Large intestine (tissue), 3 donors: ENCODE results near the gene TMEM239. TPM values are rescaled to one million over a fixed set of nuclear protein-coding genes. Genes with fewer than 3 reads are reported as not detected.

Experiments
- DNase-seq, 2 donors: peaks; one replicate each; pipeline versions ENCODE4 v3.0.0 to v3.0.0-alpha.2; 2013
- H3K27ac ChIP-seq: one replicate; pipeline ENCODE4 v1.5.1; 2013; ENCODE audit warnings: low read length
- H3K27me3 ChIP-seq: 2 replicates; pipeline ENCODE4 v1.6.1; 2013; ENCODE audit warnings: low read length; ENCODE audit not compliant: control insufficient read depth, insufficient read depth
- H3K36me3 ChIP-seq: 2 replicates; pipeline ENCODE4 v1.6.1; 2013; ENCODE audit warnings: low read length; ENCODE audit not compliant: control insufficient read depth, insufficient read depth
- H3K4me1 ChIP-seq: one replicate; pipeline ENCODE4 v1.6.1; 2013; ENCODE audit warnings: low read length; ENCODE audit not compliant: control insufficient read depth, insufficient read depth
- H3K4me3 ChIP-seq: one replicate; pipeline ENCODE4 v1.5.1; 2013; ENCODE audit warnings: low read length
- H3K9me3 ChIP-seq: one replicate; pipeline ENCODE4 v1.6.1; 2013; ENCODE audit warnings: mild to moderate bottlenecking, low read depth, low read length, moderate library complexity; ENCODE audit not compliant: control insufficient read depth
- WGBS: methylation state at CpG from one replicate; pipeline ENCODE4 v1.1.5; 2013; ENCODE audit warnings: low lambda C conversion rate; ENCODE audit not compliant: insufficient coverage; 5-methylcytosine and 5-hydroxymethylcytosine counted together
- polyA plus RNA-seq: library from polyadenylated mRNA; unstranded; fragments of 120-200 nt; gene quantifications from one replicate; pipeline ENCODE4 v1.2.1, GENCODE V29; 2013

Gene TMEM239
- polyA plus RNA-seq, 1 donor: 0.01 TPM

DNA sequence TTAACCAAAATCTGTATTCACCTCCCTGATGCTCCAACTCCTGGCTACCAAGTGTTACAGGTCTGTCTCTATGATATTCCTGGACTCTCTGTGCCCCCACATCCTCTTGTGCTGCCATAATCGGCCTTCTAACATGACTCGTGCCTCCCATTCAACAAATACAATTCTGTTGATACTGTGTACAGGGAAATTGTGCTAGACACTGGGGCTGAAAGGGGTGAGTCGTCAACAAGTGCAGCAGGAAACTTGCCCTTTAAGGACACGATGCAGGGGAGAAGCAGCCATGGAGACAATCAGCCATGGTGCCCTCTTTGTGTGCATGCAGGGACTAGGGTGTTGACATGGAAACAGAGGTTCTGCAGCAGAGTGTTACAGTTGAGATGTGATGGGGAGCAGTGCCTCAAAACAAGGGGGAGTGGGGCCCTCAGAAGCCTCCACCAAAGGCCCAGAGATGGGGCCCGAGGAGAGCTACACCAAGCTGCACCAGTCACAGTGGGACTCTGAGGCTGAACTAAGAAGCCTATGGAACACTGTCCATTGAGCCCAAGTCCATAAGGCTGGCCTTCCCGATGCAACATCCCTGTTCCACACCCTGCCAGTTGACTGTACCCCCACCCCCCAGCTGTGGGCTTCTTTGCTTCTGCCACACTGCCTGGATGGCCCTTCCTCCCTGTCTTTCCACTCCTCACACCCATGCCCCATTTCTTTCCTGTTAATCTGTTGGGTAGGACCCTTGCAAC, 21.2 kb downstream of the TMEM239 start:
- 80% methylated on average over 2 of the region's 6 CpGs for WGBS

DNA sequence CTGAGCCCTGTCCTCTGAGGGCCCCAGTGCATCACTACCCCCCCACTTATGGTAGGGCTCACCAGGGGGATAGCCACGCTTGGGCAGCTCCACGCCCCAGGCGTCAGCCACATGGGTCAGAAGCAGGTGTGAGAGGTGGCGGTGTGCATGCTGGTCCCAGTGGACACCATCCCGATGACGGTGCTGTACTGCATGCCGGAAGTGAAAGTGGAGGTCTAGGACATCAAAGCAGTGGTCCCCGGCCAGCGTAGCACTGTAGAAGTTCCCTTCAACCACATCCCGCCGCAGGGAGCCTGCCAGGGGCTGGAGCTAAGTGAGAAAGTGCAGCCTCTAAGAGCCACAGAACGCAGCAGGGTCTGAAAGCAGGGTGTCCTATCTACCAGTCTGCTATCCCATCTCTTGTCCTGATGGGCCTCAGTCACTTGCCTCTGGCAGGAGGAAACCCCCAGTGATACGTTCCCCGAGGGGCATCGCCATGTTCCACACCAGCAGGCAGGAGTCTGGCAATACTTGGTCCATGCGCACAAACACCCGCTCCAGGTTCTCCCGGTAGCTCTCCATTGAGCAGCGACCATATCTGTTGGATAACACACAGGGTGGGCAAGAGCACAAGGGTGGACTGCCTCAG, 22.1 kb downstream of the TMEM239 start:
- H3K27me3 ChIP-seq: no peaks in the 10 kb centered on the region
- no CpG with 5 or more reads among the region's 19 CpGs for WGBS
- no peak for DNase-seq

More for the DNA sequence above, 21.2 kb downstream of the TMEM239 start:
- peaks cover 3% of the 10 kb centered on the region for H3K9me3 ChIP-seq
- no peak overlapping the region for H3K27ac ChIP-seq
- H3K36me3 ChIP-seq: peaks cover 12% of the 10 kb centered on the region
- no peak overlapping the region for H3K4me3 ChIP-seq
- no peak for DNase-seq
- peaks cover 11% of the 10 kb centered on the region for H3K4me1 ChIP-seq
- H3K27me3 ChIP-seq: no peaks in the 10 kb centered on the region

DNA sequence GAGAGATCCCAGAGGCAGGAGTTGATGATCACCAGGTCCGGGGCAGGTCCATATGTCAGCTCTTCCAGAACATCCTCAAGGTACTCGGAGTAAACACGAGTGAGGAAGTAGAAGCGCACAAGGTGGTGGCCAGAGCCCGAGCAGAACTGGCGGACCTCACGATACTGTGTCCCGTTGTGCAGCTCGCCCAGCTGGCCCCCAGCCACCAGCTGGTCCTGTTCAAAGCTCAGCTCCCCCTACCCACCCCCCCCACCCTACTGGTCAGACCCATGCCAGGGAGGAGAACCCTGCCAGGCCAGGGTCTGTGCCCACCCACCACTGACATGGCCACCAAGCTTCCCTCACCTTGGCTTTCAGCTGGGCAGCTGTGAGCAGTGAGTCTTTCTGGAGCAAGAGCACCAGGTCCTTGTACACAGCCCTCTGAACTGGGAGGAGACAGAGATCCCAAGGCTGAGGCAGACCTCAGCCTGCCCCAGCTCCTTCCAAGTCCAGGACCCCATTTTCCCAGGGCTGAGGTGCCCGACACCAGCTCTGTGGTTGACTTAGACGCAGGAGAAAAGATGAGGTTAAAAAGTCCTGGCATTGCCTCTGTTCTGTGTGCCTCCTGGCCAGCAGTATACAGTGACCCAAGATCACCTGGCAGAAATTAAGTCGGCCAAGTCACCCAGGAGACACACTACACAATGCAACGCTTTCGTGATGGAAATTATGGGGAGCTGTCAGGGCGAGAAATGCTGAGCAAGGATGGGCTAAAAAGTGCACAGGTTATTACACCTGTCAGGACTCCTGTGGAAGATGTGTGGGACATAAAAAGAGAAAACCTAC, 22.9 kb downstream of the TMEM239 start:
- H3K27me3 ChIP-seq: no peaks in the 10 kb centered on the region
- no peak overlapping the region for H3K4me3 ChIP-seq
- no CpG with 5 or more reads among the region's 15 CpGs for WGBS
- no peak for DNase-seq
- H3K4me1 ChIP-seq: peaks cover 11% of the 10 kb centered on the region
- H3K27ac ChIP-seq: no peak overlapping the region
- H3K36me3 ChIP-seq: peaks cover 12% of the 10 kb centered on the region
- H3K9me3 ChIP-seq: peaks cover 3% of the 10 kb centered on the region

More for the DNA sequence above, 22.1 kb downstream of the TMEM239 start:
- Histone ChIP-seq H3K36me3 (peaks cover 12% of the 10 kb centered on the region), H3K27ac (no peak overlapping the region), H3K4me3 (no peak overlapping the region), H3K4me1 (peaks cover 11% of the 10 kb centered on the region), H3K9me3 (peaks cover 3% of the 10 kb centered on the region)

DNA sequence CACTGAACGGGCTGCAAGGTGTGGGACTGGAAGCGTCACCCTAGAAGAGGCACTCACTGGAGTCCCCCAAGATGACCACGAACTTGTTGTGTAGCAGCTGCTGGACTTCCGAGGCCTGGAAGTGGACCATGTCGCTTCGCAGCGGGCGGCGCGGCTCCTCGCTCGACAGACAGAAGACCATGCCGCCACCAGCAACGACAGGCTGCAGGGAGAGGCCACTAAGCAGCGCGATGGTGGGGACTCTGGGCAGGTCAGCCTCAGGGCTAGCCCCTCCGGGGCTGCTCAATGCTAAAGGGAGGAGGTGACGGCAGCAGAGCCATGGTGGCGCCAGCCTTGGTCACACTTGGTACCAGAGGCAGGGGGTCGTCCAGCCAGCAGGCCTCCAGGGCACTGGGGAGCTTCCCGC, 23.6 kb downstream of the TMEM239 start:
- Histone ChIP-seq H3K27me3 (no peaks in the 10 kb centered on the region), H3K36me3 (peaks cover 12% of the 10 kb centered on the region), H3K27ac (no peak overlapping the region), H3K4me1 (peaks cover 11% of the 10 kb centered on the region), H3K9me3 (peaks cover 3% of the 10 kb centered on the region), H3K4me3 (peak overlapping the region; percentile 90)
- WGBS: no CpG with 5 or more reads among the region's 21 CpGs
- no peak for DNase-seq

DNA sequence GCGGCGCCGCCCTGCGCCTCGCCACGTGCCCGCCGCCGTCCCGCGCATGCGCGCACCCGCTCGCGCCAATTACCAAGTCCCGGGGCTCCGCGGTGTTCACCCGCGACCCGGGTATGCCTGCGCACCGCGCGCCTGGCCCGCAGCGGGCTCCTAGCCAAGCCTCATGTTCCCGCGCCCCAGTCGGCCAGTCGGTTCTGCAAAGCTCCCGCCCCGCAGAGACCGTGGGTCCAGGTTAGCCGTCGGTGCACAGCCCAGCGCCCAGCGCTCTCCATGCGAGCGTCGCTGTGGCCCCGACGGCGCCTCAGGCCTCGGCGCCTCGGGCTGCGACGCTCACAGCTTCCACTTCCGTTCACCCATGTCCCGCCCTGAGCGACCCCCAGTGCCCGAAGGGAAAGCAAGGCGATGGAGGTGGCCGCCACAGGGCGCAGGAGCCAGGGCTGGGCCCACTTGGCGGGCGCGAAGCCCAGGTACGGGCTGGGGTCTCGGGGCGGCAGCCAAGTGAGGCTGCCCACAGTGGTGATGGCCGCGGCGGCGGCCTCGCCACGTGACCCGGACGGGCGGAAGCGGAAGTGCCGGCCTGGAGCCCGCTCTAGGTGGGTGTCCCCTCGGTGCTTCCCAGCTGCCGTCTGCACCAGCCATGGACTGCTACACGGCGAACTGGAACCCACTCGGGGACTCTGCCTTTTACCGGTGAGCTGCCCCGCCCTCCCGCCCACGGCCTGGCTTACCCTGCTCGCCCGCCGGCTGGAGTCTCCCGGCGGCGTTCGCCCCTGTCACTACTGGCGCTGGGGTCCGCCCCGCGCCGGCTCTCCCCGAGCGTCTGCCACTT, 24.2 kb downstream of the TMEM239 start, which contains the start of the genes PCED1A and VPS16:
Gene PCED1A (minus strand): TSS at position 518 of the 829 bp plus-strand sequence. CDS start 743 bp downstream, outside the sequence.
Gene VPS16 (plus strand): TSS at position 608 of the 829 bp plus-strand sequence. CDS start 30 bp downstream, at position 638.
- peaks cover 11% of the 10 kb centered on the region for H3K4me1 ChIP-seq
- DNase-seq: peak; percentile 84 to 91
- no CpG with 5 or more reads among the region's 98 CpGs for WGBS
- H3K36me3 ChIP-seq: peaks cover 11% of the 10 kb centered on the region
- peak within 1 kb of the TSS; percentile 90 for H3K4me3 ChIP-seq
- H3K27ac ChIP-seq: peak within 1 kb of the TSS; percentile 76
- peaks cover 3% of the 10 kb centered on the region for H3K9me3 ChIP-seq
- no peaks in the 10 kb centered on the region for H3K27me3 ChIP-seq

DNA sequence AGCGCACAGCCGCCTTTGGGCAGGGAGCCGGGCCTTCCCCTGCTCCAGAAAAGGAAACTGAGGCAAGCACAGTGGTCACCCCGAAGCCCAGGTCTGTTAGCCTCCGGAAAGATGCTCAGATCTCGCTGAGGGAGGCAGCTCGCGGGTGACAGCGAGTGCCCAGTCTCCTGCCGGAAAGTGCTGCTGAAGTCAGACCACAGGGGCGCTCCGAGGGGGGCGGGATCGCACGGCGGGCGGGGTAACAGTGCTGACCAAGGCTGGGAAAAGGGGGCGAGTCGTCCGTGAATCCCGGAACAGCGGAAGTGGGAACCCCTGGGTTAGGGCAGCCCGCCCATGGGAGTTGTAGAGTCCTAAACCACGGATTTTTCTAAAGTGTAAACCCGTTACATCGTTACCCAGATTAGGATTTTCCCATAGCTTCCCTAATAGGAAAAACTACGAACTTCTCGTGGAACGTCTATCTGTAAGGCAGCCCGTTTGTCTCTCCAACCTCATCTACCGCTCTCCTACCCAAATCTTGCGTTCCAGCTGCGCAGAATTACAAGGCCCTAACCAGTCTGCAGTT, 24.9 kb downstream of the TMEM239 start:
- Histone ChIP-seq H3K27me3 (no peaks in the 10 kb centered on the region), H3K4me3 (peak overlapping the region; percentile 90), H3K36me3 (peaks cover 10% of the 10 kb centered on the region), H3K9me3 (peaks cover 3% of the 10 kb centered on the region), H3K4me1 (peaks cover 11% of the 10 kb centered on the region), H3K27ac (peak overlapping the region; percentile 1)
- DNase-seq: peak; percentile 44 to 67
- WGBS: 0% methylated on average over 1 of the region's 33 CpGs

DNA sequence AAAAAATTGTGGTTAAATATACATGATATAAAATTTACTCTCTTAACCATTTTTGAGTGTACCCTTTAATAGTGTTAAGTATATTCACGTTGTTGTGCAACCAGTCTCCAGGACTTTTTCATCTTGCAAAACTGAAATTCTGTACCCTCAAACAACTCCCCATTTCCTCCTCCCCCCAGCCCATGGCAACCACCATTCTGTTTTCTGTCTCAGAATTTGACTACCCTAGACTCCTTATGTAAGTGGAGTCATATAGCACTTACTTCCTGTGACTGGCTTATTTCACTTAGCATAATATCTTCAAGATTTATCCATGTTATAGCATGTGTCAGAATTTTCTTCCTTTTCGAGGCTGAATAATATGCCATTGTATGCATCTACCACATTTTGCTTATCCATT, 29.4 kb downstream of the TMEM239 start:
- Histone ChIP-seq H3K9me3 (no peaks in the 10 kb centered on the region), H3K27me3 (no peaks in the 10 kb centered on the region), H3K36me3 (no peaks in the 10 kb centered on the region), H3K4me3 (no peak overlapping the region), H3K27ac (no peak overlapping the region), H3K4me1 (peaks cover 7% of the 10 kb centered on the region)
- 100% methylated on average over 1 of the region's 2 CpGs for WGBS
- no peak for DNase-seq

DNA sequence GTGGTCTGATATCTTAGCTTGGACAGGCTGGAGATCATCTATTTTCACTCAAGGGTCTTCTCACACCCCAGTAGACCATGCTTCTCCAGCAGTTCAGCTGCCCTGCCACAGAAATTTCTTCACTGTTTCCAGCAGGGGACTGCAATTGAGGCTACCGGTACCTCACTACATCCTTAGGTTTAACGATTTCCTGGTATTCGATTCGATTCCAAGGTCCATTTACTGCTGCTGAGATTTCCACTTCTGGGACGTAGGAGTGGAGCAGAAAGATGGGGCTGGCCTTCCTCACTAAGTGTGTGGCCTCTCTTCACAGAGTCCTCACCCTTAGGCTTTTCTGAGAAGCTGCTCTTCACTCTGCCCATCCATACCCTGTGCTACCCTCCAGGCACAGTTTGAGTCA, 30.5 kb downstream of the TMEM239 start:
- Histone ChIP-seq H3K4me3 (no peak overlapping the region), H3K27ac (no peak overlapping the region), H3K27me3 (no peaks in the 10 kb centered on the region), H3K9me3 (no peaks in the 10 kb centered on the region), H3K4me1 (peaks cover 2% of the 10 kb centered on the region), H3K36me3 (no peaks in the 10 kb centered on the region)
- no peak for DNase-seq
- WGBS: no CpG with 5 or more reads among the region's 5 CpGs

DNA sequence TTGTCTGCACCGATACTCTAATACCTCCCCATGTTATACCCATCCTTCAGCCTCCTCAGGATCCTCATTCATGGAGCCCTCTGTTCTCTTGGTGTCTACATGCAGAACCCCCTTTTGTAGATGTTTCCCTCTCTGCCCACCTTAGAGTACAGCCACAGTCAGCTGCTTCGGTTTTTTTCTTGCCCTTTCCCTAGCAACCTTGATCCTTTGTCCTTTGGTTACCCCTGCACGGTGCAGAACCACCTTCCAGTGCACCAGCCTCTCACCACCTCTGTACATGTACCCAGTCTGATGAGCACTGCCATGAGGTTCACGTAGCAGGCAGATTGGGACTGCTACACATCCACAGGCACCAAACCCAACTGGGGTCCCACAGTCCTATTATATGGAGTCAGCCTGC, 31.6 kb downstream of the TMEM239 start:
- Histone ChIP-seq H3K27me3 (no peaks in the 10 kb centered on the region), H3K27ac (no peak overlapping the region), H3K9me3 (no peaks in the 10 kb centered on the region), H3K4me3 (no peak overlapping the region), H3K36me3 (no peaks in the 10 kb centered on the region), H3K4me1 (no peaks in the 10 kb centered on the region)
- 80% methylated on average over 1 of the region's 4 CpGs for WGBS
- DNase-seq: no peak
